ENCODE results near the gene DDX27. TPM values are rescaled to one million over a fixed set of nuclear protein-coding genes. Genes with fewer than 3 reads are reported as not detected.
A peak's percentile ranks its signal among the peaks of the same experiment; 100 is the strongest.

DDX27 gene
- 37.9 to 40.2 TPM (median 38.0 TPM) in 3 replicates for total RNA-seq

GRCh38 chr20:49219091-49219923 lies at the start of gene DDX27:
DDX27 (plus strand) TSS chr20:49219416; CDS start chr20:49219449, 33 bp downstream.
- Mint-ChIP-seq H3K27ac (peak within 1 kb of the TSS; percentile 95), H3K4me1 (peaks cover 20% of the 10 kb centered on the region), H3K9me3 (no peaks in the 10 kb centered on the region), H3K36me3 (peaks cover 8% of the 10 kb centered on the region), H3K27me3 (ENCODE audit: low read depth) (no peaks in the 10 kb centered on the region), H3K4me3 (peak within 1 kb of the TSS; percentile 88)
- no peak for TF ChIP-seq CTCF (IDR thresholded peaks at IDR 0.05; ENCODE audit: unreplicated experiment)
- peak; percentile 92 to 96 for DNase-seq (ENCODE audit: low spot score in 2 of 2, unreplicated experiment in 2 of 2)

- Mint-ChIP-seq H3K9me3 (no peaks in the 10 kb centered on the region), H3K36me3 (peaks cover 12% of the 10 kb centered on the region), H3K27ac (no peak overlapping the region), H3K27me3 (ENCODE audit: low read depth) (no peaks in the 10 kb centered on the region), H3K4me3 (no peak overlapping the region), H3K4me1 (peaks cover 5% of the 10 kb centered on the region)
- TF ChIP-seq CTCF (IDR thresholded peaks at IDR 0.05; ENCODE audit: unreplicated experiment), result no peak
- DNase-seq (ENCODE audit: low spot score in 2 of 2, unreplicated experiment in 2 of 2), result no peak
Observed at GRCh38 chr20:49169547-49169946, 49.7 kb upstream of the DDX27 start.

DNA sequence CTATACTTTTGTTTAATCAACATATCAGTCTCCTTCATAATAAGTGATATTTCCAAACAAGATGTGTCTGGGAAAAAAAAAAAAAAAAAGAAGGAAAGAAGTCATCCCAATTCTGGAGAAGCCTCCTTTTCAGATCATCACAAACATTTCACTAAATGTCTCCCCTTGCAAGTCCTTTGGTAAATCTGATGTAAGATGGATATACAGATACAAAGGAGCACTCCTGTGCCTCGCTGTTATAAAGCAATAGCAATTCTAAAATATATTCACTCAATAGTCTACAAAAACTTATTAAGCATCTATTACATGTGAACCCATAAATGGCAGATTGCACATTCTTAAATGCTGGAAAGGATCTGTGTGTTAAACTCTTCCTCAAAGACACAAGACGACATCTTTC lies 48.5 kb upstream of the DDX27 start:
- Mint-ChIP-seq H3K27ac (no peak overlapping the region), H3K4me1 (peaks cover 5% of the 10 kb centered on the region), H3K27me3 (ENCODE audit: low read depth) (no peaks in the 10 kb centered on the region), H3K4me3 (no peak overlapping the region), H3K9me3 (no peaks in the 10 kb centered on the region), H3K36me3 (peaks cover 12% of the 10 kb centered on the region)
- no peak for DNase-seq (ENCODE audit: low spot score in 2 of 2, unreplicated experiment in 2 of 2)
- TF ChIP-seq CTCF (IDR thresholded peaks at IDR 0.05; ENCODE audit: unreplicated experiment), result no peak

GRCh38 chr20:49171909-49172308 lies 47.3 kb upstream of the DDX27 start:
- Mint-ChIP-seq H3K27me3 (ENCODE audit: low read depth) (no peaks in the 10 kb centered on the region), H3K9me3 (no peaks in the 10 kb centered on the region), H3K27ac (no peak overlapping the region), H3K36me3 (peaks cover 14% of the 10 kb centered on the region), H3K4me3 (no peak overlapping the region), H3K4me1 (peaks cover 5% of the 10 kb centered on the region)
- no peak for TF ChIP-seq CTCF (IDR thresholded peaks at IDR 0.05; ENCODE audit: unreplicated experiment)
- DNase-seq (ENCODE audit: low spot score in 2 of 2, unreplicated experiment in 2 of 2), result no peak

DNA sequence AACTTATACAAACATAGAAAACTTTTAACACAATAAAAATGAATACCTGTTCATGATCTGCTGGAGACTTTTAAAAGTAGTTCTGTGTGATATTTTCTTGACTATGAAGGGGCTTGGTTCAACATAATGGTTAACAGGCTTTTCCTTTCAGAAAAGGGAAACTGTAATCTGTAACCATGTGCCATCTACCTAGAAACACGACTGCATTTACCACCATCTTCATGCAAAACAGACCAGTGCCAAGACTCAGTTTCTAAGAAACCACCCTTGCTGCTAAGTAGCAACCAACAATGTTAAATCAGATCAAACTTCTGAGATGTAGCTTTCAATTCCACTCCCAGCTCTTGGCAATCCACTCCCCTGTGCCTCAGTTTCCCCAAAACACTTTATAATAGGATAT lies 46.8 kb upstream of the DDX27 start:
- H3K9me3 Mint-ChIP-seq, result no peaks in the 10 kb centered on the region
- H3K27me3 Mint-ChIP-seq (ENCODE audit: low read depth), result no peaks in the 10 kb centered on the region
- H3K4me1 Mint-ChIP-seq, result peaks cover 5% of the 10 kb centered on the region
- peaks cover 14% of the 10 kb centered on the region for H3K36me3 Mint-ChIP-seq
- H3K4me3 Mint-ChIP-seq, result no peak overlapping the region
- no peak for TF ChIP-seq CTCF (IDR thresholded peaks at IDR 0.05; ENCODE audit: unreplicated experiment)
- H3K27ac Mint-ChIP-seq, result no peak overlapping the region
- no peak for DNase-seq (ENCODE audit: low spot score in 2 of 2, unreplicated experiment in 2 of 2)

Measured in mesothelial cell of epicardium (in vitro differentiated cells).